GM19372 (cell line): ENCODE measurements around the gene HES1.

Experiments used
- ATAC-seq: cut with Tn5 transposase; IDR thresholded peaks from one replicate; pipeline ENCODE4 v1.9.1; 2021; ENCODE audit warnings: mild to moderate bottlenecking, low read depth, moderate library complexity; ENCODE audit not compliant: unreplicated experiment

The HES1 gene

DNA sequence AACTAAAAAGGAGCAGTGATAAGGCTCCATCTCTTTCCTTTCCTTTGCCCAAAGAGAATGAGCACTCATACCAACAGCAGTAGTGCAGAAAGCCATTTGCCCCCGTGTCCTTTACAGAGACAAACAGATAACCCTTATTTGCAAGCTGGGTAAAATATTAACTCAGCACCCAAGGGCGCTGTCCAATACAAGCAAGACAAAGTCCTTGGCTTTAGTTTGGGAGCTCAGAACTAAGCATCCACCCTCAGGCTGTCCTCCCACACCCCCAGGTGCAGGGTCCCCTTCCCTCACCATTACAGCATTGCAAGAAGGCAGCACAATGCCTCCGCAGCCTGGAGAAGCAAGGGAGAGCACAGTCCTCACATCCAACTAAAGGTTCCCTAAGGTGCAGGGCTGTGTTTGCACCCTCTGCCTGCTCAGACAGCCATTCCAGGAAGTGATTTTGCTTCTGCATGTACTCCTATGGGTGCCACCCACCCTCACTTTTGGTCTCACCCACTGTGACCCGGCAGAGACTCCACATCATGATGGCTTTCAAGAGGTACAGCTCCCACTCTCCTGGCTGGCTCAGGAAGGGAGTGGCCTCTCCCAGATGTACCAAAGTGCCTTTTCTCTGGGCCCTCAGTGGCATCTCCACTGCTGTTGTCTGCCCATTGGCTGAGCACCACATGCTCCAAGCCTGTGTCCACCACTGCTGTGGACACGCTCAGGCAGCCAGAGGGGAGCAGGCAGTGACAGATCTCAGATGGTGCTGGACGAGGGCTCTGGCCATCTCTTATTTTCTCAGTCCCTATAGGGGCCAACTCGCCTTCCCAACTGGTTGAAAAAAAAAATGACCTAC is 34.1 kb upstream of the HES1 start:
- peak; percentile 17 for ATAC-seq

DNA sequence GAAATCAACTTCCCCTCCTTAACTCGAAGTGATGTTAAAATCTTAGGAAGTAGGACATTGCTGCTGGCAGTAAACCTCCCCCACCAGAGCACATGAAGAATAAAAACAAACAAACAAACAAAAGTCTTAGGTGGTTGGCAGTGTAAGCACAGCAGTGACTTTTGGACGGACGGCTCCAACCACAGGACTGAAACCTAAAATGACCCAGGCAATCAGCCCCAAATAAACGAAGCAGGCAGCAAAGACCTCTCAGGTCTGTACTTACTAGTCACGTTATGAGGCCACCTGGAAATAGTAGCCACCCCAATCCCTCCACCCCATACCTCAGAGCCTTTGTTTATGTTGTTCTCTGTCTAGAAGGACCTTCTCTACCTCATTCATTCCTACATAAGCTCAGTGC is 33.5 kb upstream of the HES1 start:
- no peak for ATAC-seq

DNA sequence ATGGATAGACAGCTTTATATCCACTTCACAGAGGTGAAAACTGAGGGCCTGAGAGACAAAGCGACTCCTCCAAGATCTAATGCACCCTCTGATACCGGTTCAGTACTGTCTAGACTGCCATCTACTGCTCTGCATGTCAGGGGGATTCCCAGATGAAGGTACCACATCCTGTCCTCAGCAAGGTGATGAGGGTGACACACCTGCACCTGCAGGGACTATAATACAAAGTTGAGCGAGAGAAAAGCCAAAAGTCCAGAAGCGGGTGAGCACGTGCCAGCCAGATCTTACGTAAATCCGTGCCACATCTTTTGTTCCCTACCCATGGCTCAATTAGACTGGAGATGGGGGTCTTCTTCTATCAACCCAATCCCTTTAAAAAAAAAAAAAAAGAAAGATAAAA is 32.4 kb upstream of the HES1 start:
- ATAC-seq = no peak

DNA sequence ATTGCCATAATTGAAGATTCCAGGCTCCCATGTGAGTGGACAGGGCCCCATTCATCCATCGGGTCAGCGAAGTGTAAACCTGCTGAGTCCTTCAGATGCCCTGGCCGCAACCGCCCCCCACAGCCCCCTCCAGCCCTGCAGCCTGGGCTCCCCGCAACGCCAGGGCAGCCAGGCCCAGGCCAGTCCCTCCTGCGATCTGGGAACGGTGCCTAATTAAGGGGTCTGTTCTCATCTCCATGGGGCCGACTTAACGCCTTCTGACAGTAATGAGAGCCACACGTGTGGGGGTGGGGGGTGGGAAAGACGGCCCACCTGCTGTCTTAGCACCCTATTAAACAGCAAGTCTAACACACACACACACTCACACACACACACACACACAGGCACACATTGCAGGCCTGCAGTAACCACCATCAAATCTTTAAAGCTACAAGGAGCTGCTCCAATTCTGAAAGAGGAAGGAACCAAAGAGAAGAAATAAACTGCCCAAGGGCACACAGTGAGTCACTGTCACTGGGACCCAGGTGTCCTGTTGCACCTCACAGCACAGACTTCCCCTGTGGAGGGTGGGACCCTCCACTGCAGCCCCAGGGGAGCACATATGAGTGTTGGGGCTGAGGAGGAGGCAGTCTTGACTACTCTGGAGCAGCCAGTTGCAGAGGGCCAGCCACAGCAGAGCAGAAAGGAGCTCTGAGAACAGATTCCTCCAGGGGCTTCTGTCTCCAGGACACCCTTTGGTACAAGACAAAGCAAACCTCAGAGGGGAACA is 31.8 kb upstream of the HES1 start:
- ATAC-seq = no peak

DNA sequence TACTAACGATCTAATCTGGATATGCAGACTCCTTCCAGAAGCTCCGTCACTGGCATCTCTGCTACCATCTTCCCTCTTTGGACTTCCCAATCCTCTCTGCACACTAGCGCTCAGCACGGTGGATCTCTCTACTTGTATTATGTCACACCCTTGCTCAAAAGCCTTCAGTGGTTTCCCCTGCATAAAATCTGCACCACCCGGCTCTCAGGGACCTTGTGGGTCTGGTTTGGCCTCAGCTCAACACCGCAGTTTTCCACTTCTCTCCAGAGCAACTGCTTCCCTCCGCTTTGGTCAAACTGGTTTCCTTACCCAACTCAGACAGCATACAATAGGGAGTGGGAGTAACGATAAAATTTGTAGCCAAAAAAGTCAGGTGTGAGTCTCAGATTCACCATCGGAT is 30.7 kb upstream of the HES1 start:
- no peak for ATAC-seq

DNA sequence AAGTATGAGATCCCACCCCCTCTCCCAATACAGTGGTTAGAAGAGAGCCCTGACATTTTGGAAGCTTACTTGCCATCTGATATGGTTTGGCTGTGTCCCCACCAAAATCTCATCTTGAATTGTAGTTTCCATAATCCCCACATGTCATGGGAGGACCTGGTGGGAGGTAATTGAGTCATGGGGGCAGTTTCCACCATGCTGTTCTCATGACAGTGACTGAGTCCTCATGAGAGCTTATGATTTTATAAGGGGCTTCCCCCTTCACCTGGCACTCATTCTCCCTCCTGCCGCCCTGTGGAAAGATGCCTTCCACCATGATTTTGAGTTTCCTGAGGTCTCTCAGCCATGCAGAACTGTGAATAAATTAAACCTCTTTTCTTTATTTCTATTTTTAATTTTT is 28.8 kb upstream of the HES1 start:
- no peak for ATAC-seq

DNA sequence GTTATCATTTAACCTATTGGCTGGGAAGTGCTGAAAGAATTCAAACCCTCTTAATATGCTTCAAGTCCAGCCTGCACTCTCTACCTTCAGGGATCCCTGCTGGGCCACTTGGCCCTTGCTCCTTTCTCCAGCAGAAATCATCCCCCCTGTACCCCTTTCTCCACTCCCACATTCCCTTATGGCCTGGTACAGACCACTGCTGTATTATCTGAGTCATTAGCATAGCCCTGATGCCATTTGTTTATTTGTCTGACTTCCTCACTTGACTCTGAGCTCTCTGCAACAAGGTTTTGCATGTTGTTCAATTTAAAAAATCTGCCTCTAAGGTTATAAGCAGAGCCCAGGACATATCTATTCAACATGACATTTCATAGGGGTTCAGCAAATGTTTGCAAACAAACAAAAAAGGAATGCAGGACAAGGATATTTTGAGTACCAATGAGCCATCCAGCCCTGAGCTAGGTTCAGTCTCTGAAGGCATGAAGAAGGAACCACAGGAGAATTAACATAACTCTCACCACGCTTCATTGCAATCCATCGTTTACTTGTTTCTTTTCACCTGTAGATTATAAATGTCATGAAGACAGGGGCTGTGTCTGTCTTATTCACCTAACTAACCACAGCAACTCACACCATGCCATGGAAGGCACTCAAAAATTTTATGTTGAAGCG is 26.6 kb upstream of the HES1 start:
- ATAC-seq = no peak

DNA sequence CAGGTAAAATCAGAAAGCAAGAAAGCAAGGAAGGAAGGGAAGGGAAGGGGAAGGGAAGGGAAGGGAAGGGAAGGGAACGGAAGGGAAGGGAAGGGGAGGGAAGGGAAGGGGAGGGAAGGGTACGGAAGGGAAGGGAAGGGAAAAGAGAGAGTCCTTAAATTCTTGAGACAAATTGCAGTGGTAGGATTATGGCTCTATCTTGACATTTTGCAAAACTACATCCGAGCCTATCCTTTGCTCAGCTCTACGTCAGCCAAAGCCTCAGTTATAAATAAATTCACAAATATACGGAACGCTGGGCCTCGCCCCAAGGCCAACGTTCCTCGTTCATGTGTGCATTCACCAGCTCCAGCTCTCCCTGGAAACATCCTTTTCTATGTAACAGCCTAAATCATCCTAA is 25.5 kb upstream of the HES1 start:
- no peak for ATAC-seq

DNA sequence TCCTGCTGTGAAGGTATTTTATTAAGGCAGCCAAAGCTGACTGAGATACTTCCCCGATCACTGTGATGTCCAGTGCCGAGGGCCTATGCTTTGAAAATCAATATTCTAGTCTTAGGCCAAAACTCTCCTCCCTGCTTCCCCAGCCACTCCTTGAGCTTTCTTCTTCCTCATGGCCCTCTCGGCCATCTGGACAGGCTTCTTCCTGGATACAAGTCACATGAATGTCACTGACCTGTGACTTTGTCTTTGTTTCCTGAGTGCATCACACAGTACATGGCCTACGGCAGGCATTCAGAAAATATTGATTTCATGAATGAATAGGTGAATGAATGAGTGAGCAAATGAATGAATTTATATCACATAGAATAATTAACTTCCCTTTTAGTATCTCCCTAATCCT is 24.6 kb upstream of the HES1 start:
- ATAC-seq = no peak

DNA sequence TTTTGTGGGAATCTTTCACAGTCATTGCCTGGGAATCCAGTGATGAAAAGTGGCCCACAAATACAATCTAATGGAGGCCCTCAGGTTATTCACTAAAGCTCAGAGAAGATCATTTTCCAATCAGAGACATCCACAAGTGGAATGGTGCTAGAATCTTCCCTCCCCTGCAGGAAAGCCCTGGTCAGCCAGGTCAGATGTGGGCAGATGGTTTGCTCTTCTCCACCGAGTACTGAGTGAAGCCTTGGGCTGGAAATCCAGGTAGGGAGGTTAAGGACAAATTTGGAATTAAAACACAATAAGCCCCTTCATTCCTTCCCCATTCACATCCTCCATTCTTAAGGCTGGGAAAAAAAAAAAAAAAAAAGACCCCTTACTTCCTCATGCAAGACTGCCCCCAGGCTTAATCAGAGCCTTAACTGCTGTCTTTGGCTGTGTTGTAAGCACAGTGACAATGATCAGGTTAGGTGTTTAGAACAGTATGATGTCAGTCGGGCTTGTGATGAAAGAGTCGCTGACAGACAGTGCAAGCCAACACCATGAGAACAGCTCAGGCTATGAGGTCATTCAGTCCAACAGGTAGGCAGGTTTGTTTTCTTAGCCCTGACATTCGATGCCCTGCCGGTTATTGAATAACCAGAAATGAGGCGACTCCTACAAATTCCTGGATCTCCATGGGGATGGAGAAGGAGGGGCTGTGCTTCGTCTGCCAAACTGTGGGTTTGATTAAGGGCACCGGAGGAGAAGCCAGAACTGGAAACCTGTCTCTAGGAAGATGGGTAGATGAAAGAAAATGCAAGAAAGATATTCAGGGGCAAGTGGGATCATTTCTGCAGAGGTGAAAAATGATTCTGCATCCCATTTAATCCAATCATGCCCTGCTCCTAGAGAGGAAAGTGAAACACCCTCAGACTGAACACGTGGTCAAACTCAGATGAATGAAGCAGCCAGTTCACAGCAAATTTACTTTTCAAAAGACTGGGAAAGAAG is 23.5 kb upstream of the HES1 start:
- no peak for ATAC-seq

DNA sequence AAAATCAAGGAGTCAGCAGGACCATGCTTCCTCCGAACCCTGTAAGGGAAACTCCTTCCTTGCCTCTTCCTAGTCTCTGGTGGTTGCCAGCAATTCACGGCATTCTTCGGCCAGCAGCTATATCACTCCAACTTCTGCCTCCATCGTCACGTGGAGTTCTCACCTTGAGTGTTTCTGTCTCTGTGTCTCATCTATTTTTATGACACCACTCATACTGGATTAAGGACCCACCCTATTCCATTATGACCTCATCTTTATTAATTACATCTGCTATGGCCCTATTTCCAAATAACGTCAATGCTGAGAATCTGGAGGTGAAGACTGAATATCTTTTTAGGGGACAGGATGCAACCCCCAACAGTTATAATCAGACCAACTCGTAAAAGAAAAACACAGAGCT is 21.8 kb upstream of the HES1 start:
- no peak for ATAC-seq

DNA sequence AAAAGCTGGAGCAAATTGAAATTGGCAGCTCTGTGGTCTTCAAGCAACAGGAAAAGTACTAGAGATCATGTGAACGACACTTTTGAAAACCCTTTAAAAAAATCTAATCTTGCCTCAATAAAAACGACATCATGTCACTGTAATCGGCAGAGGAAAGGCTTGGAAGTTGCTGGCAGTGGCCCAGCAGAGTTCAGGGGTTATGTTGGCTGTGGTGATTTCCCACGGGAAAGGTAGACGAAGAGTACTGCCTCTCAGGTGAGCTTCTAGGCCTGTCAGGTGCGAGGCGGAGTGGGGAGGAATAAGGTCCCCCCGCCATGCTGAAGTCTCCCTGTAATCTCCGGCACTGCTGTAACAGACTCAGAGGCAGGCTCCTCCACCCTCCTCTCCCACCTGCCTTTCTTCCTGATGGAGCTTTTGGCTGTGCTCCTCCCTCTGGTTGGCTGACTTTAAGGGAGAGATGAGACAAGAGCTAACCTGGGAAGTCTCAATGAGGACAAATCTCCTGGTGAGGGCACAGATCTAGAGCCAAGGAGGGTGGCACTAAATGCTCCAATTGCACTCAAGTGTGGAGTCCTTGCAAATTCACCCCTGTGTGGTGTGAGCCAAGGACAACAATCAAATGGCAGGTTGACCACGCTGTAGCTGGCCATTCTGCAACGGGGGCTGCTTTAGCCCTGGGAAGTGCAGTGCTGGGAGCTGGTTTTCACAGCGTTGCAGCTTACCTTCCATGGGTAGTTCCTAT is 18.7 kb upstream of the HES1 start:
- no peak for ATAC-seq

DNA sequence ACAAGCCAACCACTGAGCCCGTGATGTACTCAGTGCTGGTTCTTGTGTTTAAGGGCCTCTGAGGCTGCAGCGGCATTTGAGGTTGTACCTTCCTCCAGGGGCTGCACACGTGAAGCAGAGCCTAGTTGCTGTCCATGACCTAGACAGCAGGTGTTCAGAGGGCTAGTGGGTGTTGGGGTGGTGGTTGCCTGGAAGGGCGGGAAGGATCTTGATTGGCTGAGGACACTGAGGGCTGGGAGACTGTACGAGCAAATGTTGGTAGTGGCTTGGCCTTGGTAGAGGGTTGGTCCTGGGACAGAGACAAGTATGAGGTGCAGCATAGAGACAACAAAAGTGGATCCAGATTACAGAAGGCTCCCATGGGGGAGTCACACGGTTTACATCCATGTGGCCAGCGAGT is 17.0 kb upstream of the HES1 start:
- ATAC-seq = no peak

DNA sequence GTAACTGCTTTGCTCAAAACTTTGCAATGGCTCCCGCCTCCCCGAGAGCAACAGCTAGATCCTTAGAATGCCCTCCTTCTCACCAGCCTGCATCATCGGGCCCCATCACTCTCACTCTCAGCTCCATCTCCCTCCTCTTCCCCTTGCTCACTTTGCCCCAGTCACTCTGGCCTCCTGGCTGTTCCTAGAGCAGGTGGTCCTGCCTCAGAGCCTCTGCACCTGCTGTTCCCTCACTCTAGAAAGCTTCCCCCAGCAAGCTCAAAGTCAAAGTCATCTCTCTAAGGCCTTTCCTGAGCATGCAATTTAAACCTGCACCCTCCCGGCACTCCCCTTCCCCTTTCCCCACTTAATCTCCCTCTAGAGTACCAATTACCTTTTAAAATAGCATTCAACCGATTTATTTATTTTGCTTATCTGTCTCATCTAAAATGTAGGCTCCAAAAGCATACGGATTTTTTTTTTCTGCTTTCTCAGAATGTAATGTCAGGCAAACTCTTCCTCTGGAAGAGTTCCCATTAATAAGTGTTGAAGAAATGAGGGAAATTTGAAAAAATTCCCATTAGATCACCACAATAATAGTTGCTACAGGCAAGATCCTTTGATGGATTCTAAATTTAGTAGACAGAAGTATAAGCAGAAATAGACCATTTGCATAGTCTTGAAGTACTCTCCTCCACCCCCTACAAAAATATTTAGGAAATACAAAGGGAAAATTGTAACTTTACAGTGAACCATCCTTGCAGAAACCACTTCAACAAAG is 15.9 kb upstream of the HES1 start:
- ATAC-seq = no peak

DNA sequence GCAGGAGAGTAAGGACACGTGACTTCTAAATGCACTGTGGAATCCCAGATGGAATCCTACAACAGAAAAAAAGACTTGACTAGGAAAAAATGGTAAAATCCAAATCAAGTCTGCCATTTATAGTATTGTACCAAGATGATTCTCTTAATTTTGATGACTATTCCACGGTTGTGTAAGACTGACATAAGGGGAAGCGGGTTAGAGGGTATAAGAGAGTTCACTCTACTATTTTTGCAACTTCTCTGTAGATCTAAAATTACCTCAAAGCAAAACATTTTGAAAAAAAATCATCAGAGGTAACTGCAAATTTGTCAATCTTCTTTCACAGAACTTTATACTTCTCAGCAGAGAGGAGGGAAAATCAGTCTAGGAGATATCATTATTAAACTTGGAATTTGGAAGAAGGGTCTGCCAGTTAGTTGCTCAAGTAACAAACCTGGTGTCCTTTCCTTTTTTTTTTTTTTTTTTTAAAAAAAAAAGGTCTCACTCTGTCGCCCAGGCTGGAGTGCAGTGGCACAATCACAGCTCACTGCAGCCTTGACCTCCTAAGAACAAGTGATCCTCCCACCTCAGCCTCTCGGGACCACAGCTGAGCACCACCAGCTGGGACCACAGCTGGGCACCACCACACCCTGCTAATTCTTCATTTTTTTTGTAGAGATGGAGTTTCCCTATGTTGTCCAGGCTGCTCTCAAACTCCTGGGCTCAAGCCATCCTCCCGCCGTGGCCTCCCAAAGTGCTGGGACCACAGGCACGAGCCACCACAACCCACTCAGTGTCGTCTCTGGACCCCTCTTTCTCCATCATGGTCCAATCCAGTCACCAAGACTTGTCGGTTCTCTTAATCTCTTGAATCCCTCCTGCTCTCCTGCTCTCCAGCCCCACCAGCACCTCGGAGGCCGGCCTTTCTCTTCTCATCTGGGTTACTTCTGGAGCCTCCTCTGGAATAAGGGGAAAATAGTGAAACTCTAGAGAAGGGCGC is 14.9 kb upstream of the HES1 start:
- ATAC-seq = no peak

DNA sequence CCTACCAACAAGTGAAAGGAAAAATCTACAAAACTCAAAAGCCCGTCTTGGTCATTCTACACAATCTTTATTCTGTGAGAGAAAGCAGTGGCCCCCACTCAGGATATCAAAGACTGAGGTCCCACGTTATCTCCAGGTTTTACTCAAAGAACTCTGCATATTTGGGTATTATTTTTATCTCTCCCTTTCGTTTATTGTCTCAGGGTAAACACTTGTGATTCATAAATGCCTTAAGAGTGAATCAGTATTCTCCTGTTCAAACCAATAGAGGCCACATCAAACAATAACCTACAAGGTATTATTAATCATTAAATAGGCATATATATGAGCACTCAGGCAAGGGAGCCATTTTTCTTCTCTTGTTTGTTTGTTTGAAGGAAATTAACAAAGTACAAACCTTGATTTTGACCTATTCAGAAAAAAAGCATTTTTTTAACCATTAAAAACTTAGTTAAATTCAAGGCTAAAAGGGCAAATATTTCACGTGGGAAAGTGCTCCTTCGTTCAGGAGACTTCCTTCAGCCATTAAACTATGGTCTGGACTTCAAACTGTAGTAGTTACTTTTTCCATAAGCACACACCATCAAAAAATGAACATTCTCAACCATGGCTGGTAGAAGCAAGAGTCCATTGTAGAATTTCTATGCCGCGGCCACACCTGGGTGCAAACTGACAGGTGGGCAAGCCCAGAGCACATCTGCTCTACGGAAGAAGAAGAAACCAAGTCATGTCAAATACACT is 13.9 kb upstream of the HES1 start:
- ATAC-seq = no peak

DNA sequence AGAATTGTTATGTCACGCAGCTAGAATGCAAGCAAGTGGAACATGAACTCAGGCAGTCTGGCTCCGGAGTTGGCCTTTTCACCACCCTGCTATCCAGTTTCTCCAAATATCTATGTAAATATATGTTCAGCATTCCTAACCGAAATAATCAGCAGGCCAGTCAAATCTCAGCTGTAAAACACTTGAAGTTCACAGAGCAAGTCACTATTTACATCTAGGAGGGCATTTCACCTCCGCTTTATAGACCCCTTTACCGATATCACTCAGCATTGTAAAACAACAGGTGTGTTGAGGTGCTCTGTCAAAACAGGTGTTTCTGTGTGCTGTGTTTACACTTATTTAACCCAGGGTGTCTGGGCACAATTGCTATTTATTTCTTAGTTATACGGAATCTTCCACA is 12.2 kb upstream of the HES1 start:
- no peak for ATAC-seq
